ENCODE results near the gene TTLL1.
A peak's percentile ranks its signal among the peaks of the same experiment; 100 is the strongest.
"Not testable (repeated sequence)": the region's sequence is repeated elsewhere in the genome, so short reads cannot be mapped to it uniquely, and the experiment has no call there.

TTLL1 gene

GRCh38 chr22:43066844-43067385, 22.3 kb downstream of the TTLL1 start:
- DNase-seq (ENCODE audit: low spot score) = no peak

GRCh38 chr22:43066134-43066533, 23.1 kb downstream of the TTLL1 start:
- no peak for DNase-seq (ENCODE audit: low spot score)

GRCh38 chr22:43060183-43060582, 29.0 kb downstream of the TTLL1 start:
- DNase-seq (ENCODE audit: low spot score) = peak; percentile 28

- DNase-seq (ENCODE audit: low spot score) = no peak
These were observed 31.6 kb downstream of the TTLL1 start for GRCh38 chr22:43057641-43058040.

GRCh38 chr22:43053176-43053575, 36.0 kb downstream of the TTLL1 start:
- DNase-seq (ENCODE audit: low spot score) = no peak

- DNase-seq (ENCODE audit: low spot score) = no peak
These were observed 38.2 kb downstream of the TTLL1 start for GRCh38 chr22:43050995-43051394.

- no peak for DNase-seq (ENCODE audit: low spot score)
These were observed 41.6 kb downstream of the TTLL1 start for GRCh38 chr22:43047605-43048004.

GRCh38 chr22:43044290-43044712, 44.9 kb downstream of the TTLL1 start:
- DNase-seq (ENCODE audit: low spot score) = no peak

GRCh38 chr22:43042101-43042780, 47.0 kb downstream of the TTLL1 start:
- DNase-seq (ENCODE audit: low spot score) = no peak

- no peak for DNase-seq (ENCODE audit: low spot score)
These were observed 49.4 kb downstream of the TTLL1 start for GRCh38 chr22:43039800-43040199.

- DNase-seq (ENCODE audit: low spot score) = no peak
These were observed 50.9 kb downstream of the TTLL1 start for GRCh38 chr22:43038325-43038724.

GRCh38 chr22:43036282-43036829, 52.8 kb downstream of the TTLL1 start:
- DNase-seq (ENCODE audit: low spot score) = no peak

GRCh38 chr22:43035250-43035649, 53.9 kb downstream of the TTLL1 start:
- no peak for DNase-seq (ENCODE audit: low spot score)

- DNase-seq (ENCODE audit: low spot score) = no peak
These were observed 57.6 kb downstream of the TTLL1 start for GRCh38 chr22:43031617-43032016.

GRCh38 chr22:43018615-43019014, 70.6 kb downstream of the TTLL1 start:
- DNase-seq (ENCODE audit: low spot score) = no peak

GRCh38 chr22:43017525-43018460, 71.4 kb downstream of the TTLL1 start:
- no peak for DNase-seq (ENCODE audit: low spot score)

- DNase-seq (ENCODE audit: low spot score) = not testable (repeated sequence)
These were observed 73.0 kb downstream of the TTLL1 start for GRCh38 chr22:43016150-43016549.

- DNase-seq (ENCODE audit: low spot score) = no peak
These were observed 73.5 kb downstream of the TTLL1 start for GRCh38 chr22:43015677-43016042.

- peak; percentile 98 for DNase-seq (ENCODE audit: low spot score)
These were observed 74.1 kb downstream of the TTLL1 start, which contains the start of gene PACSIN2 for GRCh38 chr22:43014869-43015676. TSS of gene PACSIN2 (minus strand) at chr22:43015149. CDS start at chr22:42912080, 103,069 bp downstream.

GRCh38 chr22:43014316-43014868, 74.8 kb downstream of the TTLL1 start:
- no peak for DNase-seq (ENCODE audit: low spot score)

All from hematopoietic multipotent progenitor cell treated with erythropoietin and hydrocortisone succinate and interleukin-3 and kit ligand, for 17 days (in vitro differentiated cells).